Erythroblast (primary cell): ENCODE measurements around the gene BORCS8.

Experiments used
- DNase-seq, 2 experiments: peaks; one replicate each; lab custom pipeline; 2025; lab: John Stamatoyannopoulos, UW
- GATA1 ChIP-seq: IDR thresholded peaks from 2 replicates; pipeline ENCODE4 v1.6.1; 2011; ENCODE audit warnings: low read depth, mild to moderate bottlenecking, control low read depth, low read length, moderate library complexity
- POLR2A ChIP-seq: IDR thresholded peaks from 2 replicates; pipeline ENCODE4 v1.6.1; 2011; ENCODE audit warnings: mild to moderate bottlenecking, low read length

Gene BORCS8

GRCh38 chr19:19207637-19208572, 16.0 kb upstream of the BORCS8 start:
- TF ChIP-seq GATA1 (no peak), POLR2A (no peak)
- peak; percentile 40 to 69 for DNase-seq

GRCh38 chr19:19206938-19207337, 15.0 kb upstream of the BORCS8 start:
- DNase-seq, result no peak

GRCh38 chr19:19205416-19206410, 13.8 kb upstream of the BORCS8 start:
- no peak for TF ChIP-seq POLR2A
- TF ChIP-seq GATA1, result no peak
- no peak for DNase-seq

More at GRCh38 chr19:19206938-19207337, 15.0 kb upstream of the BORCS8 start:
- TF ChIP-seq POLR2A, result no peak
- TF ChIP-seq GATA1, result no peak

- DNase-seq, result no peak
- TF ChIP-seq POLR2A (no peak), GATA1 (no peak)
Measured at GRCh38 chr19:19204181-19204580, 12.2 kb upstream of the BORCS8 start.

DNA sequence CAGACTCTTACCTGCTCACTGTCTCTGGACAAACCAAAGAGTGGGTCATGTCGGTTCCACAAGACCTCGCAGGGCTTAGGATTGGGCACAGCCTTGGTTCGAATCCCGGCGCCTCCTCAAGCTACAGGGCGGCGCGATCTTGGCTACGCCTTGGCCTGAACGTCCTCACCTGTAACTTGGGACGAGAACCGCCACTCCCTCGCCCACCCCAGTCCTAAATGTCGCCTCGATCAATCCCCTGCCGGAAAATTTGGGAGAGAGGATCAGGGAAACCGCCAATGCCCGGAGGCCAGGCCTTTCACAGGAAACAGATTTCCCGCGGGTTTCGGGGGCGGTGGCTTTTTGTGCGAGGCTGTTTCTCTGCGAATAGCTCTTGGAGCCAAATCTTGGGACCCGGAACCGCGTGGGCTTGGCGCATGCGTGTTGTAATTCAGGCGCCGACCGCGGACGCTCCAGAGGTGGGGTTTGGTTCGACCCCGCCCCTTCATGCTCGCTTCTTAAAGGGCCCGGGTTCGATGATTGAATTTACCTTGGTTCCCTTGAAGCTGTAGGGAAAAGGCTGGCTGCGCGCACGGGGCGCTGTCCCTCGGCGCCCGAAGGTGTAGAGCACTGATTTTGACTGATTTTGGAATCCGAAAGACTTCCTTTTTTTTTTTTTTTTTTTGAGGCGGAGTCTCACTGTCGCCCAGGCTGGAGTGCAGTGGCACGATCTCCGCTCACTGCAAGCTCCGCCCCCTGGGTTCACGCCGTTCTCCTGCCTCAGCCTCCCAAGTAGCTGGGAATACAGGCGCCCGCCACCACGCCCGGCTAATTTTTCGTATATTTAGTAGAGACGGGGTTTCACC, 11.3 kb upstream of the BORCS8 start, which contains the start of gene NR2C2AP:
TSS of gene NR2C2AP (minus strand) at position 403 of the 845 bp plus-strand sequence. CDS start at position 49, 354 bp downstream.
- DNase-seq, result peak; percentile 93 to 94
- TF ChIP-seq GATA1 (no peak), POLR2A (peak; percentile 38)

GRCh38 chr19:19202707-19203011, 10.7 kb upstream of the BORCS8 start:
- TF ChIP-seq POLR2A, result no peak
- TF ChIP-seq GATA1, result no peak
- DNase-seq, result no peak

GRCh38 chr19:19201697-19202630, 10.0 kb upstream of the BORCS8 start:
- no peak for DNase-seq
- no peak for TF ChIP-seq POLR2A
- TF ChIP-seq GATA1, result no peak

DNA sequence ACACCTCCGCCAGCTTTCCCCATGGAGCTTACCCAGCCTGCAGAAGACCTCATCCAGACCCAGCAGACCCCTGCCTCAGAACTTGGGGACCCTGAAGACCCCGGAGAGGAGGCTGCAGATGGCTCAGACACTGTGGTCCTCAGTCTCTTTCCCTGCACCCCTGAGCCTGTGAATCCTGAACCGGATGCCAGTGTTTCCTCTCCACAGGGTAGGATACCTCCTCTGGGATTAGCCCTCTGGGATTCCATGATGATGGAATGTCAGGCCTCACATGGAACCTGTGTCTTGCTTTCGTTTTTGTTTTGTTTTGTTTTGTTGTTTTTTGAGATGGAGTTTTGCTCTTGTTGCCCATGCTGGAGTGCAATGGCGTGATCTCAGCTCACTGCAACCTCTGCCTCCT, 2.0 kb upstream of the BORCS8 start:
- no peak for DNase-seq
- TF ChIP-seq GATA1, result no peak
- no peak for TF ChIP-seq POLR2A

DNA sequence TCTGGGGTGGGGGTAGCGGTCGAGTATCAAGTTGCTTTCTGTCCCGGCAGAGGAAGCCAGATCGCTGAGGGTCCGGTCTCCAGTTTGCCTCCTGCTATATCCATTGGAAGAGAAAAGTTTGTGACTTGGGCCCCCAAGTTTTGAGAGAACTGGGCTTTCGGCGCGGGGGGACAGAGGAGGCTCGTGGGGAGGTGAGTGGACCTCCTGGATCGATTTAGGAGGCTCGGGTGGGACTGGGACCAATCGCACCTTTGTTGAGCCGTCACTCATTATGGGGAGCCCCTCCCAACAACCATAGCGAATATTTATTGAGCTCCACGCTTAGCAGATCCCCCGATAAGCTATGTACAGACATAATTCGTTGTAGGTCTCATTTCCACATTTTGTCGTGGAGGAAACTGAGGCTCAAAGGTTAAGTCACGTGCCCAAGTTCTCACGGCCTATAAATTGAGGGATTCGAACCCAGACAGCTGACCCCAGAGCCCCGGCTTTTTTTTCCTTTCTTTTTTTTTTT, 1.0 kb upstream of the BORCS8 start:
- peak; percentile 75 to 76 for DNase-seq
- TF ChIP-seq GATA1 (no peak), POLR2A (no peak)

DNA sequence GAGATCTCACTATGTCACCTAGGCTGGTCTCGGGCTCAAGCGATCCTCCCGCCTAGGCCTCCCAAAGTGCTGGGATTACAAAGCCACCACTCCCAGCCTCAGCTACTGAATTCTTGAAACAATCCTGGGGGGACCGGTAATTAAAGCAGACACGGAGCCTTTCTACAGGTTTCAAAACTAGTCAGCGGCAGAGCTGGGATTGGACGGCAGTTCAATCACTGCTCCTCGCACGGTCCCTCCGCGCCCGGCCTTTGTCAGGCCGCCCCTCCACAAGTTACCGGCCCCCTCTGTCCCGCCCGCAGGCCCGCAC, 229 bp downstream of the BORCS8 start:
- TF ChIP-seq POLR2A (no peak), GATA1 (no peak)
- no peak for DNase-seq

DNA sequence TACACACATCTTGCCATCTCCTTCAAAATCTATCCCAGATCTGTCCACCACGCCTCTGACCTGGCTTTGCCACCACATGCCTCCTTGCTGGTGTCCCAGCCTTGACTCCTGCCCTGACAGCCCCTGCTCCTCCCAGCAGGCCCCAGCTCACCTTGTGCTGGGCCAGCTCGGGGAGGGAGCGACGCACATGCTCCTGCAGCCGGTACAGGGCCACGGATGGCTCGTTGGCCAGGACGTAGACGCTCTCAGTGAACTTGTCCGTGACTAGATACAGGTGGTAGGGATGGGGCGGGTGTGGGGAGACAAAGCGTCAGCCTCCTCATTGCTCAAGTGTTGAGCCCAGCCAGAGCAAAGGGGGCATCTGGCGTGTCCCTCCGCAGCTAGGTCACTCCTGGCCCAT, 5.2 kb downstream of the BORCS8 start:
- DNase-seq, result no peak
- TF ChIP-seq GATA1, result no peak
- TF ChIP-seq POLR2A, result no peak
